Measurements from ENCODE around the gene PCDH15. TPM values are rescaled to one million over a fixed set of nuclear protein-coding genes. Genes with fewer than 3 reads are reported as not detected.
A peak's percentile ranks its signal among the peaks of the same experiment; 100 is the strongest.

The PCDH15 gene
- total RNA-seq, 1 donor from 2014 or later, result 21.7 TPM

DNA sequence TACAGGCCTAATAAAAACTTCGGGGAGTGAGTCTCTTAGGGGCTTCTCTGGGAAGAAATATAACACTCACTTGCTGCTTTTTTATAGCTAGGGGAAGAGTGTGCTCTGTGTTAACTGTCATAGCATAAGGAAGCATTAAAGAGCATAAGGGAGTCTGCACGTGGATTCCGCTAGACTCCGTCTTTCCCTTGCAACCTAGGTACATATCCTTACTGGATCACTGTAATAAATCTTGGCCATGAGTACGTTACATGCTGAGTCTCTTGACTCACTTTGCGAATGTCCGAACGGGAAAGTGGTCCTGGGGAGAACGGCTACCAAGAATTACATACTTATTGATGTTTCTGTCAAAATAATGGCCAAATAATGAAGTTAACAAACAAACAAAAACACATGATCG is 1029.3 kb downstream of the PCDH15 start:
- DNase-seq (ENCODE audit: low read depth, low spot score), result no peak
- H3K36me3 Mint-ChIP-seq (ENCODE audit: low read depth), result no peaks in the 10 kb centered on the region
- H3K9me3 Mint-ChIP-seq, result peaks cover 6% of the 10 kb centered on the region
- H3K4me1 Mint-ChIP-seq, result no peaks in the 10 kb centered on the region
- no peak overlapping the region for H3K4me3 Mint-ChIP-seq
- TF ChIP-seq, protein P1, sequence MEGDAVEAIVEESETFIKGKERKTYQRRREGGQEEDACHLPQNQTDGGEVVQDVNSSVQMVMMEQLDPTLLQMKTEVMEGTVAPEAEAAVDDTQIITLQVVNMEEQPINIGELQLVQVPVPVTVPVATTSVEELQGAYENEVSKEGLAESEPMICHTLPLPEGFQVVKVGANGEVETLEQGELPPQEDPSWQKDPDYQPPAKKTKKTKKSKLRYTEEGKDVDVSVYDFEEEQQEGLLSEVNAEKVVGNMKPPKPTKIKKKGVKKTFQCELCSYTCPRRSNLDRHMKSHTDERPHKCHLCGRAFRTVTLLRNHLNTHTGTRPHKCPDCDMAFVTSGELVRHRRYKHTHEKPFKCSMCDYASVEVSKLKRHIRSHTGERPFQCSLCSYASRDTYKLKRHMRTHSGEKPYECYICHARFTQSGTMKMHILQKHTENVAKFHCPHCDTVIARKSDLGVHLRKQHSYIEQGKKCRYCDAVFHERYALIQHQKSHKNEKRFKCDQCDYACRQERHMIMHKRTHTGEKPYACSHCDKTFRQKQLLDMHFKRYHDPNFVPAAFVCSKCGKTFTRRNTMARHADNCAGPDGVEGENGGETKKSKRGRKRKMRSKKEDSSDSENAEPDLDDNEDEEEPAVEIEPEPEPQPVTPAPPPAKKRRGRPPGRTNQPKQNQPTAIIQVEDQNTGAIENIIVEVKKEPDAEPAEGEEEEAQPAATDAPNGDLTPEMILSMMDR (conservative IDR thresholded peaks at IDR 0.05), result no peak
- no peak overlapping the region for H3K27ac Mint-ChIP-seq (ENCODE audit: unreplicated experiment)
- no peaks in the 10 kb centered on the region for H3K27me3 Mint-ChIP-seq (ENCODE audit: low read depth)

DNA sequence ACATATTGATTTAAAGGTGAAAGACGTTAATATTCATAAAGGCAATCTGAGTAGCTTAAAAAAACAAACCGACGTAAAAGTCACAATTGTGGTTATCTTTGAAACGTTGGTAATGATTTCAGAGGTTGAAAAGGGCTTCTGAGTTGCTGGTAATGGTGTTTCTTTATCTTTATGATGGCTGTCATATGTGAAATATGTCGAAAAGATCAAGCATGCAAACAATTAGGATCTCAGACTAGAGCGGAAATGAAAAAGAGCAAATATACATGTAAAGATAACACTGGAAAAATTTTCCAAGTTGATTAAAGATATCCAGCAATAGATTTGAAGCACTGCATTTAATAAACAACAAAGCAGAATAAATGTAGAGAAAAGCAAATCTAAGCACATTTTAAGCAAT is 1030.1 kb downstream of the PCDH15 start:
- Mint-ChIP-seq H3K36me3 (ENCODE audit: low read depth) (peaks cover 2% of the 10 kb centered on the region), H3K27ac (ENCODE audit: unreplicated experiment) (no peak overlapping the region), H3K27me3 (ENCODE audit: low read depth) (no peaks in the 10 kb centered on the region), H3K9me3 (peaks cover 9% of the 10 kb centered on the region), H3K4me1 (no peaks in the 10 kb centered on the region), H3K4me3 (no peak overlapping the region)
- DNase-seq (ENCODE audit: low read depth, low spot score), result no peak
- TF ChIP-seq, protein P1 (conservative IDR thresholded peaks at IDR 0.05), result no peak

DNA sequence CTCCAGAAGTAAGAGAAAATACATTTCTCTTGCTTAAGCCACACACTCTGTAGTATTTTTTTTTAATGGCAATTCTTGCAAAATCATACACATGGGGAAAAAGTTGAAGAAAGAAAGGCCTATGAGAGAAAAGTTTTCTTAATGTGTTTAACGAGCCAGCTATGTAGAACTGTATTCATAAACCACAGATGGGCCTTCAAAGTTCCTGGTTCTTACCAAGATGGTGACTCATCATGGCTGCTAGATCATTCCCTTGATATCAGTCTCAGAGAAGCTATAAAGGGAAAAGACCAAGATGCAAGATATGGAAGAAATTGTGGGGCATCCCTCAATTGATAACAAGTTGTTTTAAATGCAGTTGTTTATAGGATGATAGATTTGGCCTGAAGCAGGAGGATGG is 1035.7 kb downstream of the PCDH15 start:
- Mint-ChIP-seq H3K27ac (ENCODE audit: unreplicated experiment) (no peak overlapping the region), H3K36me3 (ENCODE audit: low read depth) (peaks cover 2% of the 10 kb centered on the region), H3K27me3 (ENCODE audit: low read depth) (no peaks in the 10 kb centered on the region), H3K9me3 (peaks cover 8% of the 10 kb centered on the region), H3K4me3 (no peak overlapping the region), H3K4me1 (no peaks in the 10 kb centered on the region)
- TF ChIP-seq, protein P1 (conservative IDR thresholded peaks at IDR 0.05), result no peak
- DNase-seq (ENCODE audit: low read depth, low spot score), result no peak

DNA sequence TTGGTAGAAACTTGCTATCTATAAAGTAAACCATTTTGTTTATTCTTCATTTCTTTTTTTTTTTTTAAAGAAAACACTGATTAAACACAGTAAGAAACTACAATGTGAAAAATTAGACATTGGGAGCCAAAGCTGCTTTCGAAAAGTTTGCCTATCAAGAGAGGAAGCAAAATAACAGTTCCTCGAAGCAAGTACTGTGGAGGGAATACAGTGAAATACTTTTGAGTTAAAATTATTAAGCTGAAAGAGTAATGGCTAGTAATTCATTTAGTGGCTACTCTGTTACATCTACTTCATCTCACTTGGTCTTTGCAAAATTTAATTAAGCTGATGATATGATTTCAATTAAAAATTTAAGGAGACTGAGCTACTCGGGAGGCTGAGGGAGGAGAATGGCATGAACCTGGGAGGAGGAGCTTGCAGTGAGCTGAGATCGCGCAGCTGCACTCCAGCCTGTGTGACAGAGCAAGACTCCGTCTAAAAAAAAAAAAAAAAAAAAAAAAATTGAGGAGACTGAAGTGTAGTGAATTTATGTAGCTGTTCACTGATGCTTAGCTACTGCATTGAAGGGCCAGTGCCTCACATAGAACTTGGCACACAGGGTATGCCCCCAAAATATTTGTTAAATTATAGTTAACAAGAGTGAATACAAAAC is 1046.3 kb downstream of the PCDH15 start:
- H3K9me3 Mint-ChIP-seq, result no peaks in the 10 kb centered on the region
- H3K36me3 Mint-ChIP-seq (ENCODE audit: low read depth), result no peaks in the 10 kb centered on the region
- peak; percentile 7 for DNase-seq (ENCODE audit: low read depth, low spot score)
- H3K4me3 Mint-ChIP-seq, result peak overlapping the region; percentile 81
- TF ChIP-seq, protein P1 (conservative IDR thresholded peaks at IDR 0.05), result no peak
- H3K4me1 Mint-ChIP-seq, result peaks cover 11% of the 10 kb centered on the region
- H3K27ac Mint-ChIP-seq (ENCODE audit: unreplicated experiment), result peak overlapping the region; percentile 75
- H3K27me3 Mint-ChIP-seq (ENCODE audit: low read depth), result no peaks in the 10 kb centered on the region

Small RNA genes within 50 kb of the gene (microRNA-seq; reads per million reads assigned to microRNA genes)
- not detected for gene MIR548F1

Data from neural crest cell (in vitro differentiated cells).